GM18526 (cell line): Measurements from ENCODE around the gene SETD3.

Source experiments
- POLR2A ChIP-seq: IDR thresholded peaks from 3 replicates; pipeline ENCODE4 v1.6.1; 2011; ENCODE audit not compliant: insufficient read length; ENCODE audit errors: extremely low read depth

Gene SETD3

DNA sequence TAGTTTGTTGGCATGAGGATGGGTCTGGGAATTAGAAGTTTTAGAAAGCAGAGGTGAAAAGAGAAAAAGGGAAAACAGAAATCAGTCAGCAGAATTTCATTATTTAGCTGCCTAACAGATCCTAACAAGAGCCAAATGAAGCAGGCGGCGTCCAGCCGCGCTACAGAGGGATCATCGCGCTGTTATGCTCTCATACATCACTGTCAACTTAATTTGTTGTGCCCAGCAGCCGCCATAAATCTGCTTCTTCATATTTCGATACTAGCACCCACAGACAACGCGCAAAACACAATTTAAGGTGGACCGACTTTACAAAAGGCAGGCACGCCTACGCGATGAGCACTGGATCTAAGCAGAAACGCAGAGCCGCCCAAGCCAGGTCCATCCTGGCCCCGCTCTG, 66.7 kb downstream of the SETD3 start:
- TF ChIP-seq POLR2A: no peak

DNA sequence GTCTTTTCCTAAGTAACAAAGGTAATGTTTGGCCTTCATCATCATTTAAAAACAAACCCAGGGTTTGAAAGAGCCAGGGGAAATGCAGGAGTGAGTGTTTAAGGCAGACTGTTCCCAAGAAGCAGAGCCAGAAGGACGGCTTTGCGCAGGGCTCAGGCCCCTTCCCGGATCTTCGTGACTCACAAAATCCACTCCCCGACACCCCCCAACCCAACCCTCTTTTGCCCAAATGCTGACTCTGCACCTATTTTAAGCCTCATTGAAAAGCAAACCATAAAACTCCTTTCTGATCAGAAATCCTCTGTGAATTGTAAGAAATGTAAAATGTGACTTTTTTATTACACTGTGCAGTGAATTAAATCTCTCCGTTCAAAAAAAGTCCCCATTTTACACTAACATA, 67.5 kb downstream of the SETD3 start:
- no peak for TF ChIP-seq POLR2A

DNA sequence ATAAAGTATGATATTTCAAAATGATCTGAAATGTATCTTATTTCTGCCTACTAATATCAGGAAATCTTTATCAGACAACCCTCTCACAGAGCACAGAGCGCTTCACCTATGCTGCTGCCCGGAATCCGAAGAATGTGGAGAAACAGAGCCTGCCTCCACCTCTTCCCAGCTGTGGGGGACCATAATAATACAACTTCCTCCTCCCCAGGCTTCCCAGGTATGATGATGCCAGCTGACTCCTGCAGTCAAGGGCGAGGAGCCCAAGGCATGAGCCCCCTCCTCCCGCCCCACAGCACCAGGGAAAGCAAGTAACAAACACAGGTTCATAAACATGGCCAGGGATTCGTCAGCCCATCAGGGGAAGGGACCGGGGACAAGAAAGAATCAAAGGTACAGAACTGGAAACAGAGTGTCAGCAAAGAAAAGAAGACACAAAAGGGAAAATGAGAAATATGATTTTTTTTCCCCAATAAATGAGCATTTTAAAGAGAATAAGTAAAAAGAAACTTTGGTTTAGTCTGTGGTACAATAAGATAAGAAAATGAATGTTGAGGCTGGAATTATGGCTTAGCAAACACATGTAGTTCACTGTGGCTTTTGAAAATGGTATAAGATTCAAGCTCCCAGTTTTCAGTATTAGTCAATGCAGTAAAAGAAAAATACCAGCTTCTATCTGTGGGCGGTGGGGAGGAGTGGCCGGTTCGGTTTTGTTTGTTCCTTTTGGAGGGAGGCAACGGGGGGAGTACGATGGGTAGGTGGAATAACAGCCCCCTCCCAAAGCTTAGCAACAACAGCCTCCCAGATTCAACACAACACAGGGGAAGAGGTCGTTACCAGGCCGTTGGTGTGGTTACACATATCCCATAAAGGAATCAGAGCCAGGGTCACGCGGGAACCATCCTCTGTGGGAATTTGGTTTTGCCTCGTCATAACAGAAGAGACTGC, 68.3 kb downstream of the SETD3 start:
- TF ChIP-seq POLR2A: no peak

DNA sequence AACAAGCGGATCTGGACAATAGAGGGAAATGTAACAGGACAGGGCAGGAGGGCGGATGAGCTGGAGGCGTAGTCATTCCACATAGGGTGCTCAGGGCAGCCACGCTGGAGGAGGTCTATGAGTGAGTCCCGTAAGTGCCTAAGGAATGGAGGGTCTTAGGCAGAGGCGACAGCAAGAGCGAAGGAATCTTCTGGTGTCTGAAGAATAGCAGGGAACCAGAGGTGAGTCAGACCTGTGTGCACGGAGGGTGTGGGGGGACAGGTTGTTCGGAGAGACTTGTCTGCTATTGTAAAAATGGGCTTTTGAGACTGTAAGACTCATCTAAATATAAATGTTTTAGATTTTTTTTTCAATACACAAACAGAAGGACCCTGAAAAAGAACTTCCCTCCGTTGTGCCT, 70.6 kb downstream of the SETD3 start:
- TF ChIP-seq POLR2A: no peak

DNA sequence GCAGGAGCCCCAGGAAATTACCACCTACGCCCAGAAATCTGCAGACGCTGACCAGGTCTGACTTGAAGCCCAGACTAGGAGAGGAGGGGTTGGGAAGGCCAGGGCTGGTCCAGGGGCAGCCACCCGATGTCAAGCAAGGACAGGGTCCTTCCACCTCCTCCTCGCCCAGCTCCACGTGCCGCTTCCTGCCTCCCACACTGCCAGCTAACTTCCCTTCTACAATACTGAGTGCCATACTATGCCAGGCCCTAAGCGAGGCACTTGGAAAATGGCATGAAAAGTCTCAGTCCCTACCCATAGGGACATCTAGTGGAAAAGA, 71.7 kb downstream of the SETD3 start:
- no peak for TF ChIP-seq POLR2A

DNA sequence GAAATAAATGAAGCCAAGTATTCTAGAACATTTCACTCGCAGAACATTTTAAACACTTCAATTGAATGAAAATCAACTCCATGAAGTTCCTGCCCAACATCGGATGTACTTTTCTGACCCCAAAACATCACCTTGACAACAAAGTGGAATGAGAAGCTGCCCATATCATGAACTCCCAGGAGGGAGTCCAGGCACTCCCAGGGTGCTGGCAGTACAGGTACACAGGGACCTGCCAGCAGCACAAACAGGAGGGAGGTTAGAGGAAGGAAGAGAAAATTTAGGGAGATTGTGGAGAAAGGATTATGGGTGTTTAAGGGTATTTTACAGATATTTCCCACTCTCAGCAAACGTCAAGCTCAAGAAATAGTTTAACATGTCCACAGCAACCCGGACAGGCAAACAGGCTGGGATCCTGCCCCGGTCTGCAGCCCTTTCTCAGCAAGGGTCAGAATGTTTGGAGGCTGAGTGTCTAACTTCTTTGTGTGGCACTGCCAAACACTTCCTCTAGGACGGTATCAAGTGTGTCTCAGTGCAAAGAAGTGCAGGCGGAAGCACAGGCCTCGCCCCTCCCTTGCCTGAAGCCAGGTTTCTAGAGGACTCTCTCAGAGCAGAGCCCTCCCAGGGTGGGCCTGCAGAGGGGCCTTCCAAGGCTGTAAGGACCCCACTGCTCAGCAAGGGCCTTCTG, 72.2 kb downstream of the SETD3 start:
- TF ChIP-seq POLR2A: no peak

DNA sequence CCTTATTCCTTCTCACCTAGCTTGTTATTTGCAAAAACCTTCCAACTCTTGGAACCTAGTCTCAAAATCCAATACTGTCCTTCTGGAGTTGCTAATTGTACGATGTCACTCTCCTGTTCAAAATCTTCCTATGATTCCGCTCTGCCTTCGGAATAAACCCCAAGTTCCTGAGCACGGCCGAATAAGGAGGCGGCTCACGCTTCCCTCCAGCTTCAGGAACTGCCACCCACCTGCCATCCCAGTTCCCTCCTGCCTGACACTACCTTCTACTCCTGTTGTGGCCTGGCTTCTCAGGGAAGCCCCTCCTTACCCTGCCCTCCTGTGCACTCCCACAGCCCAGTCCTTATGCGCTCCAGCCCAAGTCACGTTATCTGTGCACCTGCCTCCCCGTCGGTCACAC, 73.2 kb downstream of the SETD3 start:
- no peak for TF ChIP-seq POLR2A

DNA sequence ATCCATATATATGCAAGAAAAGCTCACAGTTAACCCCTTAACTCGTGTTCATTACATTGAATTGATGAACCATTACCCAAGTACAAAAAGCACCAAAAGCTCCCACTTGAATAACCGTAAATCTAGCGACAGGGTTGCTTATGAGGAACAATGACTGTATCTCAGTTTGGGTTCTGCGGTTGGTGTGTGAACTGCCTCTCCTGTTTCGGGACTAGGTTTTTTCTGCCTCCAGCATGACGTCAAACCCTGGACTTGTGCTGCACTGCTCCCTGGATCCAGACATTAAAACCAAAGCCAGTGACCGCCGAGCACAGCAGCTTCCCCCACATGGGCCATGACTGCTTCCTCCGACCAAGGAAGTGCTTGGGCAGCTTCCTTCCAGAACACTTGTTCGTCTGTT, 77.7 kb downstream of the SETD3 start:
- no peak for TF ChIP-seq POLR2A

DNA sequence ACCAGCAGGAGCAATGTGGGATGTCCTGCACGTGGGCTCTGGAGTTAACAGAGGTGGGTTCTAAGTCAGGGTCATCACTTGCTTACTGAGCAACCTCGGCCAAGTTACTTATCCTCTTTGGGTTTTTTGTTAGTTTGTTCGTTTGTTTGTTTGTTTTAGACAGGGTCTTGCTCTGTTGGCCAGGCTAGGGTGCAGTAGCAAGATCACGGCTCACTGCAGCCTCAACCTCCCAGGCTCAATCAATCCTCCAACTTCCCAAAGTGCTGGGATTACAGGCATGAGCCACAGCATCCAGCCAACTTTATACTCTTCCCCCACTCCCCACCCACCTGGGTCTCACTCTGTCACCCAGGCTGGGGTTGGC, 78.4 kb downstream of the SETD3 start:
- no peak for TF ChIP-seq POLR2A

DNA sequence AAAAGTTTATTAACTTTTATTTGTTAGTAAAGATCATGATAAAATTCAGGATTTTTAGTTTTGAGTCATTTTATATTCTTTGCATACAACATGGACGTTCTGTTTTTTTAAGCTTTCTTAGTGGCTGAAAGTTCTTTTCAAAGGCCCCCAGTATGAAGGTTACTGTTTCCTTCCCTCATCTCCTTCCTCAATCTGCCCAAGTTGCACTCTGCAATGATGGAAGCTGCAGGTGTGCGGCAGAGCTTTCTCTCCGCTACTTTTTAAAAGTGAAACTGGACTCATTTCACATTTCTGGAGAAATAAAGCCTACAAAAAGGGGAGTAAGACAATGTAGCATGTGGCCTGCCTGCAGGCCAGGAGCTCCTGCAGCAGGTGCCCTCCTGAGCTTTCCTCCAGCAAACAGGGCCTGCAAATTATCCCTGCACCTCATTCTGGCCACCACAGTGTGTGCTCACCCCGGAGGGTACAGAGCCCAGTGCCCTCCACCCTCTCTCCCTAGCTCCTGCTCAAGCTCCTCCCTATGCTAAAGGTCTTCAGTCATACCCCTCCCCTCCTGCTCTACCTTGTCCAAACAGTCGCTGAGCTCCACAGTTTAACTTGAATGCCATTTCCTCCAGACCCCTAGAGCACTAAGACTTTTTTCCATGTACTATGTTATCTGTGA, 78.9 kb downstream of the SETD3 start:
- no peak for TF ChIP-seq POLR2A

DNA sequence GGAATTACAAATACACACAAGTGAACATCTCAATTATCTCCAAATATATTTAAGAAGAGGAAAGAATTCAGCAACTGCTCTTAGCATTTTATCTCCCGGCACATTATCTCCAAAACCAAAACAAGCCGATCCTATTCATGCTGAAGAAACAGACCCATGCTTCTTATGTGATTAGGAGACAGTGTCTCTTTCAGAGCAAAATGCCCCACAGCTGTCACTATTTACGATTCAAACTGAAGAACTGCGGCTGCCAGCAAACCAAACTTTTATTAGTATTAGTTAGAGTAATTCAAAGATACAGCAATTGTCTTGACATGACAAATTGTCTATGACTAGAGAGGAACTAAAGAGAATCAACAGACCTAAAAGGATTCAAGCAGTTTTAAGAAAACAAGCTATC, 79.4 kb downstream of the SETD3 start:
- TF ChIP-seq POLR2A: no peak

DNA sequence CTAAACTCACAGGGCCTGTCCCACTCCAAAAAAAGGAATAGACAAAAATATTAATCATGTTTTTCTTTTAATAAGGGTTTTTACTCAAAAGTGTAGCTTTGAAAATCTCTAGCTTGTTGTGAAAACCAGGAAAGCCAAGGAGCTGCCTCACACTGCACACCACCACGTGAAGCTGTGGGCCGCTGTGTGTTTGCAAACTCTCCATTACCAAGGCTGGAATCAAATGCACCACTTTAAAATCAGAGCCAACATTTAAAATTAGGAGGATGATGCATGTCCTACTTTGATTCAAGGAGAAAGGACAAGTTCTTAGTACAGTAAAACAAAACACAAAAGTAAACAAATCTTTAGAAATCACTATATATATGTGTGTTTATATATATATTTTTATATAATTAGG, 83.0 kb downstream of the SETD3 start:
- no peak for TF ChIP-seq POLR2A

DNA sequence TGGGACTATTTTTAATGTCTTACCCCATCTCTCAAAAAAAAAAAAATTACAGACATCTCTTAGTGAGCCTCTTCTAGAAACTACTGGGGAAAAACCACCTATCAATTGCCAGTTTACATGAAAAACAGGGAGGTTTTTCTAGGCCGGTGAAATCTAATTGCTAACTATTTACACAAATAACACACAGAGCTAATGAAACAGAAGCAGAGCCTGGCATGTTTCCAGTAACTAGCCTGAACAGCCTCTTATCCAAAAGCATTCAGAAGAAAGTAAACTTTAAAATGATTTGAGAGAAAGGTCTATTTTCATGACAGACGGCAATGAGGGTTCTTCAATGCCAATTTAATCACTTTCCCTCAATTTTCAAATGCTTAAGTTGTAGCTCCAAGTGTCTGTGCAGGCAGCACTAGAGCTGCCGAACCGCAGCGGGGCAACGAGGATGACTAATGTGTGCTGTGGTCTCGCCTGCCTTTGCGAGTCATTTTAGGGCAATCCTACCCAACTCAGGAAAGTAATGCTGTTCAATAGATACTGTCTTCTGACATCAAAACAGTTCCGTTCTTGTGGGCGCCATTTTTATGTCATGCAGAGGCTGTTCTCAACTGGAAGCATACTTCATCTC, 84.6 kb downstream of the SETD3 start:
- TF ChIP-seq POLR2A: no peak

DNA sequence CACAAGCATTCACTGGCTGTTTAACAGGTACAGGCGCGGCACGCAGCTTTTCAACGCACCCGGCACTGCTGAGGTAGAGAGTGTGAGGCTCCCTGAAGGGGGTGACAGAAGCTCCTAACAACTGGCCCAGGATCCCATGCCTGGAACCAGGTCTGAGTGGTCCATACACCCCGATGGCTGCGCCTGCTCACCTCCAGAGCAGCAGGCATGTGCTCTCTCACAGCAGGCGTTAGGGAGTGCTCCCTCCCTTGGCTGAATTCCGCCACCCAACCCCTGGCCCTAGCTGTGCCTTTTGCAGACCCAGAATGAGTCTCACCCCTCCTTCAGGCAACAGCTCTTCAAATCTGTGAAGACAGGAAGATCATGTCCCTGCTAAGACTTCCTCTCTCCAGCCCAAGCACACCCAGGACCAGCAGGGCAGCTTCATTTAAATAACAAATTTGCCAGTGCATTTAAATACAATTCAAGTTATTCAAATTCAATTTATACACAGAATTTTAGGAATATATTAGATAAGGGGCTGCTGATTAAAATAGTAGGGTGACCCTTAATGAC, 86.0 kb downstream of the SETD3 start:
- no peak for TF ChIP-seq POLR2A

DNA sequence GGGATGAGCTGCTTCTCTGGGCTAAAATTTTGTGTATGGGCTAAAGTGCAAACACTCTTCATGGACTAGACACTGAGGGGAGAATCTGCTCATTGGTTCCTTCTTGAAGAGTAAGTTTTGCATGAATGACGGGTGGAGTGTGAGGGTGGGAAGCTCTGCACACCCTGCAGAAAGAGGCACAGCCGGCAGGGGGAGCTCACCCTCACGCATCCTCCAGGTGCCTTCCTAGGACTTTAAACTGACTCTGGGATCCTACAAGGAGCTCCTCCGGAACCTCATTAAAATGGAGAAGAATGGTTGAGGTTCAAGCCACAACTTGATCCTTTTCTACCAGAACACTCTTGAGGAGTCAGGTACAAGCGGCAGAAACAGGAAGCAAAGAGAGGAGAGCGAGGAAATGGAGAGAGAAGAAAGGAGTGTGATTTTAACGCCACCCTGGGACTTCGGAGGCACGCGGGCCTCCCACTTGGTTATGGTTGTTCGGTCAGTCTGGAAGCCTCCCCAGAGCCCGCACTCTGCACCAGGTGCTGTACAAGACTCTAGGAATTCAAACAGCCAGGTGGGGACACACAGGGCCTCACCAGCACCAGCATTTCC, 87.5 kb downstream of the SETD3 start:
- no peak for TF ChIP-seq POLR2A

DNA sequence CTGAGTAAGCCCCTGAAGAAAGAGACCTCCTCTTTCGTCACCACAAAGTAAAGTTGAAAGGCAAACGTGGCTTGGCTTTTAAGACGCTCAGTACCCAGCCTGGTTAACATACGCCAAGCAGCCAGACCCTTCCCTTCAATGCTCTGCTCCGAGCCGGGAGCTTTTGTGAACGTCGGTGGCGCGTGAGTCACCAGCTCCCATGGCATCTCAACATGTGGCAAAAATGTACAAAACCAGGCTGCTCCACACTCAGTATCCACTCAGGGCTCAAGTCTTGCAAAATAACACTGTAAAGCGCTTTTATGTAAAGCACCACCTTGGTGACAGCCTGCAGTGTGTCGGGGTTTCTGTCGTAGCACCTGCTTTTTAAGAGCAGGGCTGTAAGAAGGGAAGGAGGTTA, 89.0 kb downstream of the SETD3 start:
- TF ChIP-seq POLR2A: no peak
